ENCODE data around the gene ARAP2. TPM values are rescaled to one million over a fixed set of nuclear protein-coding genes. Genes with fewer than 3 reads are reported as not detected.

Gene ARAP2
- total RNA-seq, 1 experiment from 2014 or later: 13.6 TPM

GRCh38 chr4:36283912-36284465, 39.7 kb upstream of the ARAP2 start (continued):
- TF ChIP-seq ELF1 (IDR thresholded peaks at IDR 0.05; ENCODE audit: borderline replicate concordance, low read depth) (no peak), MAX (IDR thresholded peaks at IDR 0.05) (no peak), FOSL1 (IDR thresholded peaks at IDR 0.05; ENCODE audit: low read depth) (no peak)

GRCh38 chr4:36282503-36283030, 38.3 kb upstream of the ARAP2 start:
- H3K9me3 ChIP-seq (ENCODE audit: control insufficient read depth in 1 of 2, insufficient read depth in 1 of 2, low read depth in 1 of 2, low read length in 2 of 2): no peaks in the 10 kb centered on the region
- H4K20me1 ChIP-seq (ENCODE audit: insufficient read depth): no peaks in the 10 kb centered on the region
- intact Hi-C loops (cut with micrococcal nuclease): no loop called here
- no peak for TF ChIP-seq ELF1 (IDR thresholded peaks at IDR 0.05; ENCODE audit: borderline replicate concordance, low read depth)
- no peak overlapping the region for H3K27ac ChIP-seq (ENCODE audit: low read depth, low read length)
- ChIA-PET POLR2A (no interaction called here), RAD21 (ENCODE audit: low non-redundant PET in 1 of 2, low total read pairs in 2 of 2, uncharacterized antibody in 2 of 2, unreplicated experiment in 2 of 2) (no interaction called here), CTCF (no interaction called here)
- no peak overlapping the region for H2AFZ ChIP-seq (ENCODE audit: low read depth, low read length, poor library complexity, severe bottlenecking)
- no peaks in the 10 kb centered on the region for H3K79me2 ChIP-seq (ENCODE audit: insufficient read depth, low read length)
- ATAC-seq (no peak), DNase-seq (ENCODE audit: low read depth, low spot score) (no peak)
- peaks cover 0 to 8% of the 10 kb centered on the region in 2 experiments; a peak in 2 of 4 replicates for H3K4me1 ChIP-seq (ENCODE audit: control insufficient read depth in 1 of 2, insufficient read depth in 2 of 2, low read length in 2 of 2)
- no peaks in the 10 kb centered on the region for H3K27me3 ChIP-seq (ENCODE audit: insufficient read depth, low read length)
- no peak overlapping the region for H3K4me2 ChIP-seq (ENCODE audit: low read length)
- no peak overlapping the region for H3K4me3 ChIP-seq (replicated peaks in 1 of 2; ENCODE audit: low read depth in 1 of 2, low read length in 2 of 2)
- BruUV-seq (replicated peaks): no TSS peak
- H3K9me2 ChIP-seq (ENCODE audit: insufficient read depth): no peaks in the 10 kb centered on the region
- H3K9ac ChIP-seq (ENCODE audit: low read length): no peak overlapping the region
- H3K36me3 ChIP-seq (ENCODE audit: control insufficient read depth in 1 of 2, insufficient read depth in 2 of 2, low read length in 2 of 2): no peaks in the 10 kb centered on the region

- Histone ChIP-seq H3K9me2 (ENCODE audit: insufficient read depth) (no peaks in the 10 kb centered on the region), H4K20me1 (ENCODE audit: insufficient read depth) (no peaks in the 10 kb centered on the region), H3K27ac (ENCODE audit: low read depth, low read length) (no peak within 1 kb of the TSS), H3K9me3 (ENCODE audit: control insufficient read depth in 1 of 2, insufficient read depth in 1 of 2, low read depth in 1 of 2, low read length in 2 of 2) (no peaks in the 10 kb centered on the region), H3K36me3 (ENCODE audit: control insufficient read depth in 1 of 2, insufficient read depth in 2 of 2, low read length in 2 of 2) (no peaks in the 10 kb centered on the region), H3K27me3 (ENCODE audit: insufficient read depth, low read length) (no peaks in the 10 kb centered on the region), H3K9ac (ENCODE audit: low read length) (no peak within 1 kb of the TSS), H3K4me1 (ENCODE audit: control insufficient read depth in 1 of 2, insufficient read depth in 2 of 2, low read length in 2 of 2) (peaks cover 0 to 8% of the 10 kb centered on the region in 2 experiments; a peak in 2 of 4 replicates), H2AFZ (ENCODE audit: low read depth, low read length, poor library complexity, severe bottlenecking) (no peak within 1 kb of the TSS), H3K4me3 (replicated peaks in 1 of 2; ENCODE audit: low read depth in 1 of 2, low read length in 2 of 2) (no peak within 1 kb of the TSS), H3K4me2 (ENCODE audit: low read length) (no peak within 1 kb of the TSS), H3K79me2 (ENCODE audit: insufficient read depth, low read length) (no peaks in the 10 kb centered on the region)
- POLR2A ChIA-PET: no interaction called here
- CTCF ChIA-PET: no interaction called here
- ATAC-seq: no peak
- no TSS peak for BruUV-seq (replicated peaks)
- RAD21 ChIA-PET (ENCODE audit: low non-redundant PET in 1 of 2, low total read pairs in 2 of 2, uncharacterized antibody in 2 of 2, unreplicated experiment in 2 of 2): no interaction called here
- no peak for DNase-seq (ENCODE audit: low read depth, low spot score)
- intact Hi-C loops (cut with micrococcal nuclease): no loop called here
- TF ChIP-seq EZH2phosphoT487 (IDR thresholded peaks at IDR 0.05; ENCODE audit: borderline replicate concordance) (no peak), JUND (IDR thresholded peaks at IDR 0.05) (no peak), ELF1 (IDR thresholded peaks at IDR 0.05; ENCODE audit: borderline replicate concordance, low read depth) (no peak), ZNF274 (IDR thresholded peaks at IDR 0.05; ENCODE audit: low read depth, low read length) (no peak), CBX3 (IDR thresholded peaks at IDR 0.05; ENCODE audit: low read depth) (no peak), EGR1 (IDR thresholded peaks at IDR 0.05; ENCODE audit: low read depth) (no peak), MAX (IDR thresholded peaks at IDR 0.05) (no peak), ATF3 (IDR thresholded peaks at IDR 0.05) (no peak), ZFX (IDR thresholded peaks at IDR 0.05) (no peak), SRF (IDR thresholded peaks at IDR 0.05; ENCODE audit: low read depth) (no peak), RAD21 (IDR thresholded peaks at IDR 0.05; ENCODE audit: low read depth) (no peak), REST (IDR thresholded peaks at IDR 0.05; ENCODE audit: low read depth) (no peak)
These were observed 37.2 kb upstream of the ARAP2 start, which contains the start of gene DTHD1 for GRCh38 chr4:36281384-36282106. Gene DTHD1, plus strand, starts transcription at chr4:36281616. Its CDS starts 143 bp downstream, at chr4:36281759.

Data from HCT116 (cell line).